IPS-NIHi11 (cell line): Measurements from ENCODE around the gene ZNG1F.
"Not testable (repeated sequence)": the region's sequence is repeated elsewhere in the genome, so short reads cannot be mapped to it uniquely, and the experiment has no call there.

ENCODE experiments used
- DNase-seq: peaks from one replicate; pipeline ENCODE4 v3.0.0; 2012; ENCODE audit warnings: mixed read lengths, low spot score

ZNG1F gene

DNA sequence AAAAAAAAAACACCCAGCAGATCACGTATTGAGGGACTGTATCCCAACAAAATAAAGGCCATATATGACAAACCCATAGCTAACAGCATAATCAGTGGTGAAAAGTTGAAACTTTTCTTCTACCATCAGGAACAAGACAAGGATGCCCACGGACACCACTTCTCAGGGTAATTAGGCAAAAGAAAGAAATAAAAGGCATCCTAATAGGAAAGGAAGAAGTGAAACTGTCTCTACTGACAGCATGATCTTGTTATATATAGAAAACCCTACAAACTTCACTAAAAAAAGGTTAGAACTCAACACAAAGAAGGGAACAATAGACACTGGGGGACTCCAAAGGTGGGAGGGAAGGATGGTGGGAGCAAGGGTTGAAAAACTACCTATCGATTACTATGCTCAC, 102.9 kb downstream of the ZNG1F start:
- DNase-seq, result not testable (repeated sequence)

DNA sequence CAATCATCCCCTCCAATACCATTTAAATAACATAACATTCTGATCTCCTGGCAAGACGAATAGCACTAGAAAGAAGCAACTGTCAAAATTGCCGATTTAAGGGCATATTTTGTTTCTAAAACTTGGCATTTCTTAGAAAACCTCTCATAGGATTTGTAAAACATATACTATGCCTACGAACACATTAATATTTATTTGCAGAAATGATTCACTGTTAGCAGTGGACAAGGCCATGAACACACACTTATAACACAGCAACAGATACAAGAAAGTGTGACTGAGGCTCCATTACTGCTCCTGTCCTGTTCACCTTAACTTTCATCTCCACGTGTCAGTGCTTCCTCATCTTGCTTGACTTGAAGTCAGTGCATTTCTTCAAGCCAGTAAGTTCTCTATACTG, 106.8 kb downstream of the ZNG1F start:
- DNase-seq, result not testable (repeated sequence)
